Panc1 (cell line): ENCODE data around the gene ANO9.

Experiments
- CTCF ChIP-seq: fragments of 450-650 bp; IDR thresholded peaks from 2 replicates; pipeline ENCODE4 v1.5.1; 2017; ENCODE audit warnings: mild to moderate bottlenecking
- POLR2AphosphoS5 ChIP-seq: IDR thresholded peaks from 2 replicates; pipeline ENCODE4 v1.6.1; 2012; ENCODE audit warnings: mild to moderate bottlenecking, low read depth, low read length, moderate library complexity
- REST ChIP-seq, 2 experiments: IDR thresholded peaks; 2 replicates each; pipeline ENCODE4 v1.6.1; 2011 to 2012; ENCODE audit warnings: low read depth in 2 of 2, control low read depth in 1 of 2, low read length in 1 of 2, mild to moderate bottlenecking in 1 of 2, moderate library complexity in 1 of 2; ENCODE audit not compliant: insufficient read depth in 1 of 2
- SIN3A ChIP-seq: IDR thresholded peaks from 2 replicates; pipeline ENCODE4 v1.6.1; 2012; ENCODE audit warnings: low read depth, mild to moderate bottlenecking, low read length, moderate library complexity, borderline replicate concordance; ENCODE audit not compliant: insufficient read depth

GRCh38 chr11:488579-488978 is 46.8 kb upstream of the ANO9 start:
- TF ChIP-seq CTCF, result no peak
- TF ChIP-seq POLR2AphosphoS5, result no peak
- TF ChIP-seq REST (IDR thresholded peaks at IDR 0.05; ENCODE audit: insufficient read depth in 1 of 2, low read depth in 2 of 2, low read length in 1 of 2), result no peak
- no peak for TF ChIP-seq SIN3A
